Adrenal gland (tissue), 5 donors: ENCODE data around the gene STAG3.

Experiments
- POLR2A ChIP-seq, 2 donors: fragments of 450-650 bp; IDR thresholded peaks; one replicate each; pipeline ENCODE4 v1.6.1; 2017; ENCODE audit warnings: antibody characterized with exemption in 2 of 2, mild to moderate bottlenecking in 2 of 2, moderate library complexity in 1 of 2
- TF ChIP-seq, protein P1 (sequence below), 6 experiments: fragments of 450-650 bp in 4 of 6; fragments of 200-600 bp in 2 of 6; sonication (generic) in 1 of 6; IDR thresholded peaks; 1 replicate in 5 of 6; 2 replicates in 1 of 6; pipeline versions ENCODE4 v1.5.1 to v1.8.0; 2016 to 2021; ENCODE audit warnings: antibody characterized with exemption in 6 of 6, mild to moderate bottlenecking in 2 of 6, moderate library complexity in 1 of 6
- donor health status: DM: no; HTN: no; CAD: no.

DNA sequence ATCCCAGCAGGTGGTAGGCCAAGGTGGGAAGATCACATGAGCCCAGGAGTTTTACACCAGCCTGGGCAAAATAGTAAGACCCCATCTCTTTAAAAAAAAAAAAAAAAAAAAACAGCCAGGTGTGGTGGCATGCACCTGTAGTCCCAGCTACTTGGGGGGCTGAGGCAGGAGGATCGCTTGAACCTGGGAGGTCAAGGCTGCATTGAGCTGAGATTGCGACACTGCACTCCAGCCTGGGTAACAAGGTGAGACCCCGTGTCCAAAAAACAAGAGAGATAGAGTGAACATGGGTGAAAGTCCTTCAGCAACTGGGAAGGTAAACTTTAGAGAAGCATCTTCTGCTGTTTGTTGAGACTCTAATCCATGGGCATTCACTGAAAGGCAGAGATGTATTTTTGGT lies 35.3 kb upstream of the STAG3 start:
- TF ChIP-seq POLR2A (IDR thresholded peaks at IDR 0.05), result no peak
- TF ChIP-seq, protein P1, sequence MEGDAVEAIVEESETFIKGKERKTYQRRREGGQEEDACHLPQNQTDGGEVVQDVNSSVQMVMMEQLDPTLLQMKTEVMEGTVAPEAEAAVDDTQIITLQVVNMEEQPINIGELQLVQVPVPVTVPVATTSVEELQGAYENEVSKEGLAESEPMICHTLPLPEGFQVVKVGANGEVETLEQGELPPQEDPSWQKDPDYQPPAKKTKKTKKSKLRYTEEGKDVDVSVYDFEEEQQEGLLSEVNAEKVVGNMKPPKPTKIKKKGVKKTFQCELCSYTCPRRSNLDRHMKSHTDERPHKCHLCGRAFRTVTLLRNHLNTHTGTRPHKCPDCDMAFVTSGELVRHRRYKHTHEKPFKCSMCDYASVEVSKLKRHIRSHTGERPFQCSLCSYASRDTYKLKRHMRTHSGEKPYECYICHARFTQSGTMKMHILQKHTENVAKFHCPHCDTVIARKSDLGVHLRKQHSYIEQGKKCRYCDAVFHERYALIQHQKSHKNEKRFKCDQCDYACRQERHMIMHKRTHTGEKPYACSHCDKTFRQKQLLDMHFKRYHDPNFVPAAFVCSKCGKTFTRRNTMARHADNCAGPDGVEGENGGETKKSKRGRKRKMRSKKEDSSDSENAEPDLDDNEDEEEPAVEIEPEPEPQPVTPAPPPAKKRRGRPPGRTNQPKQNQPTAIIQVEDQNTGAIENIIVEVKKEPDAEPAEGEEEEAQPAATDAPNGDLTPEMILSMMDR (IDR thresholded peaks at IDR 0.05), result no peak
